ENCODE measurements around the gene CBX8. TPM values are rescaled to one million over a fixed set of nuclear protein-coding genes. Genes with fewer than 3 reads are reported as not detected.
A peak's percentile ranks its signal among the peaks of the same experiment; 100 is the strongest.

The CBX8 gene
- total and polyA plus RNA-seq, 2 of the 13 experiments (the other 11 are each of a cell fraction or from before 2014, with no cell fraction given), result 0.34 to 12.6 TPM

- TF ChIP-seq SMC3 (IDR thresholded peaks at IDR 0.05; ENCODE audit: low read length), result peak; percentile 37; the same call in 1 of the 2 replicates
- TF ChIP-seq MYNN (CRISPR knock-in tag; IDR thresholded peaks at IDR 0.05; ENCODE audit: low read depth), result no peak
- TF ChIP-seq ZNF468 (CRISPR knock-in tag; IDR thresholded peaks at IDR 0.05), result no peak
- TF ChIP-seq REPIN1 (CRISPR knock-in tag; IDR thresholded peaks at IDR 0.05; ENCODE audit: borderline replicate concordance, low read depth), result peak; percentile 39; the same call in 1 of the 2 replicates
- 0 out of 2 replicates have a peak, but pooled peaks have one; percentile 20 for TF ChIP-seq ZNF501 (CRISPR knock-in tag; IDR thresholded peaks at IDR 0.05)
- 0 out of 2 replicates have a peak, but pooled peaks have one; percentile 19 for TF ChIP-seq ZNF724P (CRISPR knock-in tag; IDR thresholded peaks at IDR 0.05; ENCODE audit: borderline replicate concordance)
- 0 out of 2 replicates have a peak, but pooled peaks have one; percentile 31 for TF ChIP-seq ZC3H13 (CRISPR knock-in tag; IDR thresholded peaks at IDR 0.05)
- no peak for TF ChIP-seq MAZ (IDR thresholded peaks at IDR 0.05; ENCODE audit: borderline replicate concordance, low read depth, low read length)
- peak; percentile 78 for TF ChIP-seq MAZ (CRISPR knock-in tag; IDR thresholded peaks at IDR 0.05; ENCODE audit: low read depth)
- peak; percentile 66 for TF ChIP-seq MED13 (CRISPR knock-in tag; IDR thresholded peaks at IDR 0.05)
- peak; percentile 99 for TF ChIP-seq ZNF777 (CRISPR knock-in tag; IDR thresholded peaks at IDR 0.05)
- no peak for TF ChIP-seq LCORL (IDR thresholded peaks at IDR 0.05)
- peak; percentile 58 for TF ChIP-seq LCORL (CRISPR knock-in tag; IDR thresholded peaks at IDR 0.05)
- TF ChIP-seq GABPB1 (CRISPR knock-in tag; IDR thresholded peaks at IDR 0.05), result peak; percentile 39; the same call in 1 of the 2 replicates
- TF ChIP-seq GATAD2A (CRISPR knock-in tag; IDR thresholded peaks at IDR 0.05), result no peak
- no peak for TF ChIP-seq CREB1 (IDR thresholded peaks at IDR 0.05)
- no peak for TF ChIP-seq CREB1 (CRISPR knock-in tag; IDR thresholded peaks at IDR 0.05)
- no peak; the same call in 1 of the 2 replicates for TF ChIP-seq KMT2A (CRISPR knock-in tag; IDR thresholded peaks at IDR 0.05)
- TF ChIP-seq FOXM1 (CRISPR knock-in tag; IDR thresholded peaks at IDR 0.05), result 0 out of 2 replicates have a peak, but pooled peaks have one; percentile 12
- no peak for TF ChIP-seq FOXA1 (IDR thresholded peaks at IDR 0.05)
- no peak for TF ChIP-seq FOXA1 (CRISPR knock-in tag; IDR thresholded peaks at IDR 0.05)
- TF ChIP-seq BORCS8-MEF2B (CRISPR knock-in tag; IDR thresholded peaks at IDR 0.05), result peak; percentile 4; the same call in 1 of the 2 replicates
- TF ChIP-seq ZNF619 (CRISPR knock-in tag; IDR thresholded peaks at IDR 0.05), result no peak
- no peak for TF ChIP-seq KIAA2018 (CRISPR knock-in tag; IDR thresholded peaks at IDR 0.05; ENCODE audit: borderline replicate concordance)
- TF ChIP-seq ZSCAN29 (CRISPR knock-in tag; conservative IDR thresholded peaks at IDR 0.05), result no peak
Measured at GRCh38 chr17:79789943-79790804, 6.7 kb downstream of the CBX8 start (continued).

Data from HepG2 (cell line).